GM19455 (cell line): Measurements from ENCODE around the gene OTOA.
"Not testable (repeated sequence)": the region's sequence is repeated elsewhere in the genome, so short reads cannot be mapped to it uniquely, and the experiment has no call there.

Source experiments
- ATAC-seq: cut with Tn5 transposase; IDR thresholded peaks from one replicate; pipeline ENCODE4 v1.9.1; 2021; ENCODE audit not compliant: unreplicated experiment

Gene OTOA

GRCh38 chr16:21801538-21802374 is 138.0 kb downstream of the OTOA start:
- not testable (repeated sequence) for ATAC-seq

DNA sequence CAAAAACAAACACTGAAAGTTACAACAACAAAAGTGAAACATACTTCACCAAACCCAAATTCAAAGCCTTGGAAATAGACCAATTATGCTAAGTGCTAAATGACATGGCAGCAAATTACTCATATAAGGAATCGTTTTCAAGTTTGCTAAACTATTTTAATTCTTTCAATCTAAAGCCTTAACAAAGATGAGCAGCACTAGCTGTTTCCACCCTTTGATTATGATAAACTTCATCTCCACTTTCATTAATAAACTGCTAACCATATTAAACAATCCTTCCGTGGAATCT is 138.6 kb downstream of the OTOA start:
- not testable (repeated sequence) for ATAC-seq
